Measurements from ENCODE around the gene CRYBB2.

- TF ChIP-seq POLR2A (IDR thresholded peaks at IDR 0.05; ENCODE audit: low read length) (no peak), GATA1 (IDR thresholded peaks at IDR 0.05; ENCODE audit: low read depth, low read length) (no peak)
Measured at GRCh38 chr22:25203082-25203481, 16.4 kb upstream of the CRYBB2 start.
